ENCODE data around the gene RGS19.

Gene RGS19

GRCh38 chr20:64103871-64104666 is 24.8 kb upstream of the RGS19 start:
- H3K4me3 ChIP-seq (ENCODE audit: control insufficient read depth in 1 of 7, extremely low read depth in 1 of 7, insufficient read depth in 4 of 7, low read depth in 2 of 7, low read length in 6 of 7) = no peak overlapping the region
- POLR2A ChIA-PET = no interaction called here
- no peak for DNase-seq
- CTCF ChIA-PET = no interaction called here
- no peaks in the 10 kb centered on the region for H3K9me3 ChIP-seq (ENCODE audit: control extremely low read depth in 1 of 5, control insufficient read depth in 4 of 5, insufficient read depth in 2 of 5, low read depth in 1 of 5, low read length in 4 of 5)
- no peak overlapping the region for H3K27ac ChIP-seq (ENCODE audit: insufficient read depth in 1 of 2, low read depth in 1 of 2, low read length in 2 of 2, poor library complexity in 1 of 2, severe bottlenecking in 2 of 2)
- WGBS (ENCODE audit: insufficient coverage) = 88% methylated on average over 14 of the region's 20 CpGs
- H3K36me3 ChIP-seq (ENCODE audit: control insufficient read depth in 4 of 4, insufficient read depth in 4 of 4, low read length in 3 of 4) = peaks cover 0 to 12% (median 4%) of the 10 kb centered on the region in 4 experiments
- peaks cover 0 to 3% (median 0%) of the 10 kb centered on the region in 5 experiments for H3K27me3 ChIP-seq (replicated peaks in 2 of 5; ENCODE audit: control insufficient read depth in 4 of 5, insufficient read depth in 5 of 5, low read length in 4 of 5)
- peaks cover 0 to 38% (median 31%) of the 10 kb centered on the region in 4 experiments for H3K4me1 ChIP-seq (ENCODE audit: control extremely low read depth in 1 of 4, control insufficient read depth in 4 of 4, insufficient read depth in 4 of 4, low read length in 3 of 4)

DNA sequence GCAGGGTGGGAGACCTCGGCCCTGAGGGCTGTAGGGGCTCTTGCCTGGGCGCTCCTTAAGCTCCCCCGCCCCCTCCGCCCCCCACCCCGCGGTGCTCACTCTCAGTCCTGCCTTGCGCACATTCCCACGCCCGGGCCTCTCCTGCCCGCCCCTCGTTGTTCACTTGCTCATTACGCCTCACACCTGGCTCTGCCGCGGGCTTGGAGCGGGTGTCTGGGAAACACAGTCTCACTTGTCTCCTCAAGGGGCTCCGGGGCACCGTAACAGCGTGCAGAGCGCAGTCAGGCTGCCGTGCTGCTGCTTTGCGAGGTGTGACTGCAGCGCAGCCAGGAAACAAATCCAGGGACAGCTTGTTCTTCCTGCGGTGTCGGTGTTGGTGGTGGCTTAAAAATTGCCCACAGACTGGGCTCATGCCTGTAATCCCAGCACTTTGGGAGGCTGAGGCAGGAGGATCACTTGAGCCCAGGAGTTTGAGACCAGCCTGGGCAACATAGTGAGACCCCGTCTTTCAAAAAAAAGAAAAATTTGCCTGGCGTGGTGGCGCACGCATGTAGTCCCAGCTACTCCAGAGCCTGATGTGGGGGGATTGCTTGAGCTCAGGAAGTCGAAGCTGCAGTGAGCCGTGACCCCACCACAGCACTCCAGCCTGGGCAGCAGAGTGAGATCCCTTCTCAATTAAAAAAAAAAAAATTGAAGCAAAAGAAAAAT is 23.5 kb upstream of the RGS19 start:
- Histone ChIP-seq H3K9me3 (ENCODE audit: control extremely low read depth in 1 of 5, control insufficient read depth in 4 of 5, insufficient read depth in 2 of 5, low read depth in 1 of 5, low read length in 4 of 5) (no peaks in the 10 kb centered on the region), H3K27ac (ENCODE audit: insufficient read depth in 1 of 2, low read depth in 1 of 2, low read length in 2 of 2, poor library complexity in 1 of 2, severe bottlenecking in 2 of 2) (no peak overlapping the region), H3K4me1 (ENCODE audit: control extremely low read depth in 1 of 4, control insufficient read depth in 4 of 4, insufficient read depth in 4 of 4, low read length in 3 of 4) (peaks cover 0 to 25% (median 22%) of the 10 kb centered on the region in 4 experiments), H3K27me3 (replicated peaks in 2 of 5; ENCODE audit: control insufficient read depth in 4 of 5, insufficient read depth in 5 of 5, low read length in 4 of 5) (peaks cover 0 to 3% (median 0%) of the 10 kb centered on the region in 5 experiments), H3K4me3 (ENCODE audit: control insufficient read depth in 1 of 7, extremely low read depth in 1 of 7, insufficient read depth in 4 of 7, low read depth in 2 of 7, low read length in 6 of 7) (peak overlapping the region in 6 of 7 experiments; percentile 31 to 81 (median 67)), H3K36me3 (ENCODE audit: control insufficient read depth in 4 of 4, insufficient read depth in 4 of 4, low read length in 3 of 4) (peaks cover 0 to 24% (median 10%) of the 10 kb centered on the region in 4 experiments)
- ChIA-PET CTCF (interaction anchor here (0.6 to 2.7 kb wide), 6 partner anchors 9 to 31 kb away, joined by 3 to 28 read pairs (median 4); partner anchors contain the start of gene LKAAEAR1), POLR2A (no interaction called here)
- DNase-seq = peak in 2 of 3 donors; percentile 55 to 56
- 19% methylated on average over 24 of the region's 30 CpGs for WGBS (ENCODE audit: insufficient coverage)

DNA sequence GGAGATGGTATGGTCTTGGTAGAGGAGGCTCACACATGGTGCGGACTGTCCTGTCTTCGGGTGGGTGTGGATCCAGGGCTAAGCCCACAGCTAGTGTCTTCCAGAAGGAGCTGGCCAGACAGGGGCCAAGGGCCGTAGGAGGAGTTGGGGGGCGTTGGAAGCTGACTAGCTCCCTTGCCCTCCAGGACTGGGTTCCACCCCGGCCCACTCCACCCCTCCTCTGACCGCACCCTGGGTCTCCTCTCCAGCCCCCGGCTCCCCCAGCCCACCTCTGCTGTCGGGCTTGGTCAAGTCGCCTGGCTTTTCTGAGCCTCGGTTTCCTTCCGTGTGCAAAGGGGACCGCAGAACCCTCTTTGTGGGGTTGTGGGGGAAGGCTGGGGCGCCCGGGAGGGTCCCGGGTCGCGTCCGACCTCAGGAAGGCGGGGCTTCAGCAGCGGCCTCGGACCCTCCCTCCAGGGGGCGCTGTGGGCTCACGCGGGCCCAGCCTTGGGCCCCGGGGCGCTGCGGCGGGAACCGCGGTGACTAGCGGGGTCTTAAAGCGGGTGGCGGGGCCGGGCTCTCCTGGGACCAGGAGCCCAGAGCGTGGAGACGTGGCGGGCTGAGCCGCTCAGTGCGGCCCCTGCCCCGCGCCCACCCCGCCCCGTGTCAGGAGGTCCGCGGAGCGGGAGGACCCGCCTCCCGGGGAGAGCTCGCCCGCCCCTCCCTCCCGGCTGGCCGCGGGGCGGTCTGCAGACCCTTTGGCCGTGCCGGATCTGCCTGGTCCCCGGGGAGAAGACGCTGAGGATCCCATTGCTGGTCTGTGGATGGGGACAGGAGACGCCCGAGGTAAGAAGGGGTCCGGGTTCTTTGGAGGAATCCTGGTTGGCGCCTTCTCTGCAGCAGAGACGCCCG is 22.7 kb upstream of the RGS19 start:
- ChIA-PET CTCF (interaction anchor here (0.6 to 4.9 kb wide), 10 partner anchors 8 to 30 kb away, joined by 3 to 28 read pairs (median 4); partner anchors contain the start of genes LKAAEAR1 and NPBWR2), POLR2A (no interaction called here)
- Histone ChIP-seq H3K4me1 (ENCODE audit: control extremely low read depth in 1 of 4, control insufficient read depth in 4 of 4, insufficient read depth in 4 of 4, low read length in 3 of 4) (peaks cover 0 to 17% (median 14%) of the 10 kb centered on the region in 4 experiments), H3K27me3 (replicated peaks in 2 of 5; ENCODE audit: control insufficient read depth in 4 of 5, insufficient read depth in 5 of 5, low read length in 4 of 5) (peaks cover 0 to 3% (median 0%) of the 10 kb centered on the region in 5 experiments), H3K36me3 (ENCODE audit: control insufficient read depth in 4 of 4, insufficient read depth in 4 of 4, low read length in 3 of 4) (peaks cover 0 to 32% (median 11%) of the 10 kb centered on the region in 4 experiments), H3K4me3 (ENCODE audit: control insufficient read depth in 1 of 7, extremely low read depth in 1 of 7, insufficient read depth in 4 of 7, low read depth in 2 of 7, low read length in 6 of 7) (peak overlapping the region; percentile 6 to 81 (median 67)), H3K9me3 (ENCODE audit: control extremely low read depth in 1 of 5, control insufficient read depth in 4 of 5, insufficient read depth in 2 of 5, low read depth in 1 of 5, low read length in 4 of 5) (no peaks in the 10 kb centered on the region), H3K27ac (ENCODE audit: insufficient read depth in 1 of 2, low read depth in 1 of 2, low read length in 2 of 2, poor library complexity in 1 of 2, severe bottlenecking in 2 of 2) (no peak overlapping the region)
- DNase-seq = peak in 2 of 3 donors; percentile 81 to 83
- 8% methylated on average over 21 of the region's 64 CpGs for WGBS (ENCODE audit: insufficient coverage)

DNA sequence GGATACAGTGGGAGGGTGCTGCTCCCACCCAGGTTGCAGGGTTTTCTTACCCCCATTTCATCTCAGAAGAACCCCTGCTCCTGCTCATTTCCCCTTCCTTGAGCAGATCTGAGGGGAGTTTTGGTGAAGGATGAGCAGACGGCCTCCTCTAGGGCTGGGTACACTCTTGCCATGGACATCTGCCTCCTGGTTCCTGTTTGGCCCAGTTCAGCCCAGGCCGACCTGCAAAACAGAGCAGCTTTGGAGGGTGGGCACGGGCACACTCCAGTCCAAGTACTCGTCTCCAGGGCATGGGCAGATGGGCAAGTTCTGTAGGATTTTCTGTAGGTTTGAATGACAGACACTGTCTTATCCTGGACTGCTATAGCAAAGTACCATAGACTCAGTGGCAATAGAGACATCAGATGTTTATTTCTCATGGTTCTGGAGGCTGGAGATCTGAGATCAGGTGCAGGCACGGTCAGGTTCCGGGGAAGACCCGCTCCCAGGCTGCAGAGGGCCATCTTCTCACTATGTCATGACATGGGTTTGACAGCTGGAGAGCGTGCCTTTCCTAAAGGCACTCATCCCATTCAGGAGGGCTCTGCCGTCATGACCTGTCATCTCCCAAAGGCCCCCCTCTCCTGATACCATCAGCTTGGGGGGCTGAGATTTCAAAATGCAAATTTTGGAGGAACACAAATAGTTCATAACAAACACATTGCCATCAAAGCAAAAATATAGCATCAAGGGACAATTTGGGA is 21.8 kb upstream of the RGS19 start:
- Histone ChIP-seq H3K9me3 (ENCODE audit: control extremely low read depth in 1 of 5, control insufficient read depth in 4 of 5, insufficient read depth in 2 of 5, low read depth in 1 of 5, low read length in 4 of 5) (no peaks in the 10 kb centered on the region), H3K4me3 (ENCODE audit: control insufficient read depth in 1 of 7, extremely low read depth in 1 of 7, insufficient read depth in 4 of 7, low read depth in 2 of 7, low read length in 6 of 7) (no peak overlapping the region), H3K27ac (ENCODE audit: insufficient read depth in 1 of 2, low read depth in 1 of 2, low read length in 2 of 2, poor library complexity in 1 of 2, severe bottlenecking in 2 of 2) (no peak overlapping the region), H3K27me3 (replicated peaks in 2 of 5; ENCODE audit: control insufficient read depth in 4 of 5, insufficient read depth in 5 of 5, low read length in 4 of 5) (peaks cover 0 to 3% (median 0%) of the 10 kb centered on the region in 5 experiments), H3K36me3 (ENCODE audit: control insufficient read depth in 4 of 4, insufficient read depth in 4 of 4, low read length in 3 of 4) (peaks cover 2 to 41% (median 15%) of the 10 kb centered on the region in 4 experiments), H3K4me1 (ENCODE audit: control extremely low read depth in 1 of 4, control insufficient read depth in 4 of 4, insufficient read depth in 4 of 4, low read length in 3 of 4) (peaks cover 0 to 13% (median 11%) of the 10 kb centered on the region in 4 experiments)
- 90% methylated on average over 5 of the region's 9 CpGs for WGBS (ENCODE audit: insufficient coverage)
- ChIA-PET POLR2A (no interaction called here), CTCF (interaction anchor here (1.0 to 4.9 kb wide), 8 partner anchors 9 to 29 kb away, joined by 3 to 28 read pairs (median 6); partner anchors contain the start of genes LKAAEAR1 and NPBWR2)
- DNase-seq = no peak

DNA sequence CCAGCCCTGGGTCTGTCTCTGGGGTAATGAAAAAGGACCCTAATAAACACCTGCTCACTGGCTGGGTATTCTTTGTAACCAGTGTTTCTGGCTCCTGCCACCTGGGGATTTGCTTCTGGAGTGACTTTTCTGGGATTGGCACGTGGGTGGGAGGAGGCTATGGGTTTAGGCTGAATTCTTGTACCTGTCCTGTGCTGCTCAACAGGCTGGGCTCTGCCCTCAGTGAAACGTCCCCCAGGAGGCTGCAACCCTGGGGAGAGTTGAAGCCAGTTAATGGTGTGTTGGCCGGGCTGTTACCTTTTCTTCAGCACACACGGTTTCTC is 21.2 kb upstream of the RGS19 start:
- Histone ChIP-seq H3K4me3 (ENCODE audit: control insufficient read depth in 1 of 7, extremely low read depth in 1 of 7, insufficient read depth in 4 of 7, low read depth in 2 of 7, low read length in 6 of 7) (no peak overlapping the region), H3K4me1 (ENCODE audit: control extremely low read depth in 1 of 4, control insufficient read depth in 4 of 4, insufficient read depth in 4 of 4, low read length in 3 of 4) (peaks cover 0 to 13% (median 11%) of the 10 kb centered on the region in 4 experiments), H3K27ac (ENCODE audit: insufficient read depth in 1 of 2, low read depth in 1 of 2, low read length in 2 of 2, poor library complexity in 1 of 2, severe bottlenecking in 2 of 2) (no peak overlapping the region), H3K36me3 (ENCODE audit: control insufficient read depth in 4 of 4, insufficient read depth in 4 of 4, low read length in 3 of 4) (peaks cover 2 to 43% (median 15%) of the 10 kb centered on the region in 4 experiments), H3K27me3 (replicated peaks in 2 of 5; ENCODE audit: control insufficient read depth in 4 of 5, insufficient read depth in 5 of 5, low read length in 4 of 5) (peaks cover 0 to 3% (median 0%) of the 10 kb centered on the region in 5 experiments), H3K9me3 (ENCODE audit: control extremely low read depth in 1 of 5, control insufficient read depth in 4 of 5, insufficient read depth in 2 of 5, low read depth in 1 of 5, low read length in 4 of 5) (no peaks in the 10 kb centered on the region)
- POLR2A ChIA-PET = no interaction called here
- DNase-seq = no peak
- CTCF ChIA-PET = interaction anchor here (2.4 to 4.9 kb wide), 2 partner anchors 9 to 17 kb away, joined by 7 to 28 read pairs; partner anchors contain the start of genes LKAAEAR1 and NPBWR2
- WGBS (ENCODE audit: insufficient coverage) = 100% methylated on average over 4 of the region's 4 CpGs
